ENCODE measurements around the gene CDC5L. TPM values are rescaled to one million over a fixed set of nuclear protein-coding genes. Genes with fewer than 3 reads are reported as not detected.
"Not testable (repeated sequence)": the region's sequence is repeated elsewhere in the genome, so short reads cannot be mapped to it uniquely, and the experiment has no call there.

Gene CDC5L
- total and polyA plus RNA-seq, 2 experiments from 2014 or later, result 27.0 to 32.5 TPM

DNA sequence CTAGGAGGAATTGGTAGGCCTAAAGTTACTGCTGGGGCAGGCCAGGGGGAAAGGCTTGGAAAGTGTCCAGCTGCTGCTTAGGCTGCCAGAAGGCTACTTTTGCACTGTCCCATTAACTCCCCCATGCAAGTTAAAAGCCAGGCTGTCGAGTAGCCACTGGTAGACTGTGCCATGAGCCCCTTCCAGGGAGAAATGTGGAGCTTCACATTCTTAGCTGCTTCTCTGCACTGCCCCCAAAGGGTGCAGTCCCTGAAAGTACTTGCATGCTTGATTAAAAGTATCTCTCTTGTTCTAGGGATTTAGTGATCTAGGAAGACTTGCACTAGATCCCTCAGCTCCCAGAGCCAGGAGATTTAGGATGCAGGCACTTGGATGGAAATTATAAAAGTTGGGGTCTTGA, 57.3 kb downstream of the CDC5L start (continued):
- TF ChIP-seq, protein P1, sequence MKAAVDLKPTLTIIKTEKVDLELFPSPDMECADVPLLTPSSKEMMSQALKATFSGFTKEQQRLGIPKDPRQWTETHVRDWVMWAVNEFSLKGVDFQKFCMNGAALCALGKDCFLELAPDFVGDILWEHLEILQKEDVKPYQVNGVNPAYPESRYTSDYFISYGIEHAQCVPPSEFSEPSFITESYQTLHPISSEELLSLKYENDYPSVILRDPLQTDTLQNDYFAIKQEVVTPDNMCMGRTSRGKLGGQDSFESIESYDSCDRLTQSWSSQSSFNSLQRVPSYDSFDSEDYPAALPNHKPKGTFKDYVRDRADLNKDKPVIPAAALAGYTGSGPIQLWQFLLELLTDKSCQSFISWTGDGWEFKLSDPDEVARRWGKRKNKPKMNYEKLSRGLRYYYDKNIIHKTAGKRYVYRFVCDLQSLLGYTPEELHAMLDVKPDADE (IDR thresholded peaks at IDR 0.05), result no peak
- no peak for TF ChIP-seq ZNF114 (CRISPR knock-in tag; IDR thresholded peaks at IDR 0.05)

DNA sequence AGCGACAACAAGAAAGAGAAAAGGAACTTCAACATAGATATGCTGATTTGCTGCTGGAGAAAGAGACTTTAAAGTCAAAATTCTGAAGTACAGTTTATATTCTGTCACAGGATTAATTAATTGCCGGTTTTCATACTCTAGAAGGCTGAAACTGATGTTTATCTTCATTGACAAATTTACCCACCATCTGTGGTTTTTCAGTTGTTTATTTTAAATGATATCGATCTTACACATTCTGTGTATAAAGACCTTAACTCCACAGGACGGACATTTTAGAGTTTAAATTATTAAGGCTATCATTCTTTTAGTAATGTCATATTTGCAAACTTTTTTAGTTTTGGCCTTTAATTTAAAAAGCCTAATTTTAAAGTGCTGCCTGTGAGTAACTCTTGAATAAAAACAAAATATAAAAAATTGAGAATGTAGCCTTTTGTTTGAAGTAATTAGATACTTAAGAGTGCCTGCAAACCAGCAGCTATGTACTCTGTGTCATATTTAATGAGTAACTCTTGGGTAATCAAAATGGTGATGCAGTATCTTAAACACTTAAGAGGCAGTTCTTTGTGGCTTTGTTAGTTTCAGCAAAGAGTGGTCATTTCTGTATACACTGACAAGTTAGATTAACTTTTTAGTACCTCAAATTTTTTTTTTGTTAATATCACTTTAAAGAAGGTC, 59.3 kb downstream of the CDC5L start:
- H3K27ac ChIP-seq (ENCODE audit: low read depth), result no peak overlapping the region
- H3K79me2 ChIP-seq (replicated peaks; ENCODE audit: insufficient read depth), result peaks cover 10% of the 10 kb centered on the region
- H3K4me3 Mint-ChIP-seq, result no peak overlapping the region
- H3K4me3 ChIP-seq, result no peak overlapping the region
- no peaks in the 10 kb centered on the region for H3K4me1 ChIP-seq (ENCODE audit: insufficient read depth)
- TF ChIP-seq, protein P2, sequence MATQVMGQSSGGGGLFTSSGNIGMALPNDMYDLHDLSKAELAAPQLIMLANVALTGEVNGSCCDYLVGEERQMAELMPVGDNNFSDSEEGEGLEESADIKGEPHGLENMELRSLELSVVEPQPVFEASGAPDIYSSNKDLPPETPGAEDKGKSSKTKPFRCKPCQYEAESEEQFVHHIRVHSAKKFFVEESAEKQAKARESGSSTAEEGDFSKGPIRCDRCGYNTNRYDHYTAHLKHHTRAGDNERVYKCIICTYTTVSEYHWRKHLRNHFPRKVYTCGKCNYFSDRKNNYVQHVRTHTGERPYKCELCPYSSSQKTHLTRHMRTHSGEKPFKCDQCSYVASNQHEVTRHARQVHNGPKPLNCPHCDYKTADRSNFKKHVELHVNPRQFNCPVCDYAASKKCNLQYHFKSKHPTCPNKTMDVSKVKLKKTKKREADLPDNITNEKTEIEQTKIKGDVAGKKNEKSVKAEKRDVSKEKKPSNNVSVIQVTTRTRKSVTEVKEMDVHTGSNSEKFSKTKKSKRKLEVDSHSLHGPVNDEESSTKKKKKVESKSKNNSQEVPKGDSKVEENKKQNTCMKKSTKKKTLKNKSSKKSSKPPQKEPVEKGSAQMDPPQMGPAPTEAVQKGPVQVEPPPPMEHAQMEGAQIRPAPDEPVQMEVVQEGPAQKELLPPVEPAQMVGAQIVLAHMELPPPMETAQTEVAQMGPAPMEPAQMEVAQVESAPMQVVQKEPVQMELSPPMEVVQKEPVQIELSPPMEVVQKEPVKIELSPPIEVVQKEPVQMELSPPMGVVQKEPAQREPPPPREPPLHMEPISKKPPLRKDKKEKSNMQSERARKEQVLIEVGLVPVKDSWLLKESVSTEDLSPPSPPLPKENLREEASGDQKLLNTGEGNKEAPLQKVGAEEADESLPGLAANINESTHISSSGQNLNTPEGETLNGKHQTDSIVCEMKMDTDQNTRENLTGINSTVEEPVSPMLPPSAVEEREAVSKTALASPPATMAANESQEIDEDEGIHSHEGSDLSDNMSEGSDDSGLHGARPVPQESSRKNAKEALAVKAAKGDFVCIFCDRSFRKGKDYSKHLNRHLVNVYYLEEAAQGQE (IDR thresholded peaks at IDR 0.05; ENCODE audit: unreplicated experiment), result no peak
- no peak for TF ChIP-seq ZNF331 (CRISPR knock-in tag; IDR thresholded peaks at IDR 0.05; ENCODE audit: low read depth)
- TF ChIP-seq STAT1 (IDR thresholded peaks at IDR 0.05; ENCODE audit: unreplicated experiment), result no peak
- TF ChIP-seq, protein P3, sequence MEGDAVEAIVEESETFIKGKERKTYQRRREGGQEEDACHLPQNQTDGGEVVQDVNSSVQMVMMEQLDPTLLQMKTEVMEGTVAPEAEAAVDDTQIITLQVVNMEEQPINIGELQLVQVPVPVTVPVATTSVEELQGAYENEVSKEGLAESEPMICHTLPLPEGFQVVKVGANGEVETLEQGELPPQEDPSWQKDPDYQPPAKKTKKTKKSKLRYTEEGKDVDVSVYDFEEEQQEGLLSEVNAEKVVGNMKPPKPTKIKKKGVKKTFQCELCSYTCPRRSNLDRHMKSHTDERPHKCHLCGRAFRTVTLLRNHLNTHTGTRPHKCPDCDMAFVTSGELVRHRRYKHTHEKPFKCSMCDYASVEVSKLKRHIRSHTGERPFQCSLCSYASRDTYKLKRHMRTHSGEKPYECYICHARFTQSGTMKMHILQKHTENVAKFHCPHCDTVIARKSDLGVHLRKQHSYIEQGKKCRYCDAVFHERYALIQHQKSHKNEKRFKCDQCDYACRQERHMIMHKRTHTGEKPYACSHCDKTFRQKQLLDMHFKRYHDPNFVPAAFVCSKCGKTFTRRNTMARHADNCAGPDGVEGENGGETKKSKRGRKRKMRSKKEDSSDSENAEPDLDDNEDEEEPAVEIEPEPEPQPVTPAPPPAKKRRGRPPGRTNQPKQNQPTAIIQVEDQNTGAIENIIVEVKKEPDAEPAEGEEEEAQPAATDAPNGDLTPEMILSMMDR (conservative IDR thresholded peaks at IDR 0.05; ENCODE audit: low read depth in 2 of 2), result no peak
- no peak for TF ChIP-seq EZH2 (IDR thresholded peaks at IDR 0.05; ENCODE audit: low read depth, unreplicated experiment)
- TF ChIP-seq, protein P1 (IDR thresholded peaks at IDR 0.05), result no peak
- no peak for TF ChIP-seq NANOG (IDR thresholded peaks at IDR 0.05; ENCODE audit: borderline replicate concordance)
- peaks cover 6% of the 10 kb centered on the region; the same call in 1 of the 2 replicates for H4K20me1 ChIP-seq (replicated peaks; ENCODE audit: insufficient read depth)
- no peaks in the 10 kb centered on the region for H3K27me3 Mint-ChIP-seq (ENCODE audit: insufficient read depth, low read depth, poor library complexity)
- H3K4me1 Mint-ChIP-seq, result no peaks in the 10 kb centered on the region
- H3K27me3 ChIP-seq (ENCODE audit: insufficient read depth), result no peaks in the 10 kb centered on the region
- no peaks in the 10 kb centered on the region for H3F3A ChIP-seq (replicated peaks; ENCODE audit: low read depth)
- H3K27ac Mint-ChIP-seq, result no peak overlapping the region
- ATAC-seq (no peak), DNase-seq (ENCODE audit: low spot score) (no peak)
- H3K36me3 ChIP-seq (ENCODE audit: insufficient read depth), result peaks cover 25% of the 10 kb centered on the region; the same call in 1 of the 2 replicates
- peaks cover 31% of the 10 kb centered on the region for H3K36me3 Mint-ChIP-seq (ENCODE audit: low read depth)
- no peak overlapping the region for H3K4me2 ChIP-seq
- peaks cover 14% of the 10 kb centered on the region for H3K9me3 Mint-ChIP-seq
- H2AFZ ChIP-seq, result no peak overlapping the region
- H3K9me2 ChIP-seq (ENCODE audit: insufficient read depth), result no peaks in the 10 kb centered on the region

DNA sequence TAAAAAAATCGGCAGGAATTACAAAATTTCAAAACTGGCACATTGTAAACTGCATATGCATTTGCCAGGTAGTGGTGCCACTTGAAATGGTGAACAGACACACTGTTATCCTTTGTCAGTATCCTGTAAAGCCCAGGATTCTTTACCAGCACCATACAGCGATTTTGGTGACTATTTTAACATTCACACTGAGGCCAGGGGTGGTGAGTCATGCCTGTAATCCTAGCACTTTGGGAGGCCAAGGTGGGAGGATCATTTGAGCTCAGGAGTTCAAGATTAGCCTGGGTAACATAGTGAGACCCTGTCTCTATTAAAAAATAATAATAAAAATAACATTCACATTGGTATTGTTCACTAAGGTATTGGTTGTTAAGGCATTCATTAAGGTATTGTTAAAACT, 61.7 kb downstream of the CDC5L start:
- not testable (repeated sequence) for H3F3A ChIP-seq (replicated peaks; ENCODE audit: low read depth); ATAC-seq; H3K4me3 ChIP-seq; H3K4me1 Mint-ChIP-seq; H3K27me3 Mint-ChIP-seq (ENCODE audit: insufficient read depth, low read depth, poor library complexity); H3K4me1 ChIP-seq (ENCODE audit: insufficient read depth); H3K9me3 Mint-ChIP-seq; H3K27ac Mint-ChIP-seq; DNase-seq (ENCODE audit: low spot score); H2AFZ ChIP-seq; H3K4me3 Mint-ChIP-seq; H3K9me2 ChIP-seq (ENCODE audit: insufficient read depth); H3K27ac ChIP-seq (ENCODE audit: low read depth); H3K4me2 ChIP-seq; H3K79me2 ChIP-seq (replicated peaks; ENCODE audit: insufficient read depth); H4K20me1 ChIP-seq (replicated peaks; ENCODE audit: insufficient read depth); H3K27me3 ChIP-seq (ENCODE audit: insufficient read depth)
- peaks cover 13% of the 10 kb centered on the region; the same call in 1 of the 2 replicates for H3K36me3 ChIP-seq (ENCODE audit: insufficient read depth)
- peaks cover 15% of the 10 kb centered on the region; the same call in 2 of the 3 replicates for H3K36me3 Mint-ChIP-seq (ENCODE audit: low read depth)

Measured in GM23338 (cell line).